Measurements from ENCODE around the gene ROR1. TPM values are rescaled to one million over a fixed set of nuclear protein-coding genes. Genes with fewer than 3 reads are reported as not detected.

The ROR1 gene
- total RNA-seq, 2 experiments from 2014 or later: not detected

GRCh38 chr1:63902844-63903589 is 129.2 kb downstream of the ROR1 start:
- Mint-ChIP-seq H3K27me3 (ENCODE audit: low read depth) (peaks cover 6% of the 10 kb centered on the region), H3K4me1 (ENCODE audit: low read depth) (no peaks in the 10 kb centered on the region), H3K9me3 (ENCODE audit: insufficient read depth) (no peaks in the 10 kb centered on the region), H3K27ac (no peak overlapping the region), H3K36me3 (ENCODE audit: low read depth) (no peaks in the 10 kb centered on the region), H3K4me3 (no peak overlapping the region)
- ChIA-PET CTCF (interaction anchor here (0.7 to 1.5 kb wide), 2 partner anchors 211 to 234 kb away, joined by 3 to 4 read pairs; no protein-coding TSS in a partner anchor), POLR2A (no interaction called here)
- no peak for DNase-seq
- no peak for ATAC-seq

DNA sequence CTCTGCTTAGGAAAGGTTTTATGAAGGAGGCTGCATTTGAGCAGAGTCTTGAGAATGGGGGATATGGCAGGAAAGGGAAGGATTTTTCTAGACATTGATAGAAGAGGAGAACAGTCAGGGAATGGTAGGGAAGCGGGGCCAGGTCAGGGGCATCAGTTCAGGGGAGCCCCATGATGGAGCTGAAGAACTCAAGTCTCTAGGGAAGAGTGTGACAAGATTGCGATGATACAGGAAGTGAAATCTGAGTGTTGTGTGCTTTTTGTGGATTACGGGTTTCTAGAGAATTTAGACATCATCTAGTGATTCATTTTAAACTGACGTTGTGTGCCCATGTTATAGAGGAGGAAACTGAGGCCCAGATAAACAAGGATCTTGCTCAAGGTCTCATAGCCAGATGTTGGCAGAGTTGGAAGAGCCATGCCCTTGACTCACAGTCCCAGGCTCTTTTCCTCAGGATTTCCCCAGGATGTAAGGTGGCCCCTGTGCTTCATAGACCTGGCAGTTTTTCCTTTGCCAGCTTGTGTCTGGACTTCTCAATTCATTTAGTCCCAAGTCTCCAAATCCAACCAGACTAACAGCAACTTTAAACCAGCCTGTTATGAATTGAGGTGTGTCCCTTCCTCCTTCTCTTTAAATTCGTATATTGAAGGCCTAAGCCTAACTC is 130.3 kb downstream of the ROR1 start:
- no peak for DNase-seq
- Mint-ChIP-seq H3K4me3 (no peak overlapping the region), H3K27me3 (ENCODE audit: low read depth) (peaks cover 6% of the 10 kb centered on the region), H3K27ac (no peak overlapping the region), H3K9me3 (ENCODE audit: insufficient read depth) (no peaks in the 10 kb centered on the region), H3K4me1 (ENCODE audit: low read depth) (no peaks in the 10 kb centered on the region), H3K36me3 (ENCODE audit: low read depth) (no peaks in the 10 kb centered on the region)
- ATAC-seq: no peak
- ChIA-PET POLR2A (no interaction called here), CTCF (no interaction called here)

DNA sequence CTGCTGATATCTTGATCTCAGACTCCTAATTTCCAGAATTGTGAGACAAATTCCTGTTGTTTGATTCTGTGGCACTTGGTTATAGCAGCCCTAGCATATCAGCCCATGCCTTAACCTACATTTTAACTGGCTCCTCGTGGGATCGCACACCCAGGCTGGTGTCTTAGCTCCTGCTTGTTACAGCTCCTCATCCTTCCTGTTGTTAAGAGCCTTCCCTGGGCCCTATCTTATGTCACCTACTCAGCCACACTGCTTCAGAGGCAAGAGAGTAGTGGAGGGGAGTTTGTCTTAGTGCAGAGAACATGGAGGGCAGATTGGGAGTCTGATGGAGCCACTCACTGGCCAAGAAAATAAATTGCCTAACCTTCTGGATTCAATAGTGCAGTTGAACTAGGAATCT is 131.0 kb downstream of the ROR1 start:
- ATAC-seq: no peak
- no peaks in the 10 kb centered on the region for H3K9me3 Mint-ChIP-seq (ENCODE audit: insufficient read depth)
- no peaks in the 10 kb centered on the region for H3K36me3 Mint-ChIP-seq (ENCODE audit: low read depth)
- H3K4me3 Mint-ChIP-seq: no peak overlapping the region
- ChIA-PET CTCF (no interaction called here), POLR2A (no interaction called here)
- no peaks in the 10 kb centered on the region for H3K4me1 Mint-ChIP-seq (ENCODE audit: low read depth)
- no peak for DNase-seq
- peaks cover 6% of the 10 kb centered on the region for H3K27me3 Mint-ChIP-seq (ENCODE audit: low read depth)
- H3K27ac Mint-ChIP-seq: no peak overlapping the region

DNA sequence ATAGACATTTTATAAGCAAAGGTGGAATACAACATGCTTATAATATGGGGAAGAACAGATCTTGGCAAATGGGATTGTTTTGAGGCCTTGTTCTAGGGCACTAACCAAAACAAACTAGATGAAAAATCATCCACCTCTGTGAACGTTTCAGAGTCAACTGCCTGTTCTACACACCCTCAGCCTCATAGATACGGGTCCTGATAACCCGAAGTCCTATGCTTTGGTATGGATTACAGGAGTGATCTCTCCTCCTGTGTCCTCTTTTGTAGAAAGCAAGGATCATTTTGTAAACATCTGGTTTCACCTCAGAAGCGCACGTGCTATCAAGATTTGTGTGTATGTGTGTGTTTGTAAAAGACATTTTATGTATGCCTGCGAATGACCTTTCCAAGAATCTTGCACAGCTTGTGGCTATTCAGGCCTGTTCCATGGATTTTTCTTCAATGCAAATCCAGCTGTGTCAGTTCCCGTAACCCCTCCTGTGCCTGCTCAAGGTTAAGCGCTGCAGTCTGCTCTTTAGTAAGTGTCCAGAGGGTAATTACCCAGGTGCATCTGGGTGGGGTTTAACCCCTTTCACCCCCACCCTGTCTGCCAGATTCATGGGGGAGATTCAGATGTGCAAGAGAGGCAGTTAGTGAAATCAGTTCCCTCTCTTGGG is 132.4 kb downstream of the ROR1 start:
- DNase-seq (no peak), ATAC-seq (no peak)
- Mint-ChIP-seq H3K4me3 (no peak overlapping the region), H3K4me1 (ENCODE audit: low read depth) (no peaks in the 10 kb centered on the region), H3K27me3 (ENCODE audit: low read depth) (peaks cover 6% of the 10 kb centered on the region), H3K27ac (no peak overlapping the region), H3K36me3 (ENCODE audit: low read depth) (no peaks in the 10 kb centered on the region), H3K9me3 (ENCODE audit: insufficient read depth) (no peaks in the 10 kb centered on the region)
- ChIA-PET POLR2A (interaction anchor here (0.6 kb wide), 1 partner anchor 1707 kb away, joined by 4 read pairs; no protein-coding TSS in a partner anchor), CTCF (interaction anchor here (1.1 kb wide), 1 partner anchor 214 kb away, joined by 3 read pairs; no protein-coding TSS in a partner anchor)

GRCh38 chr1:63907051-63907450 is 133.2 kb downstream of the ROR1 start:
- no peak overlapping the region for H3K4me3 Mint-ChIP-seq
- POLR2A ChIA-PET: no interaction called here
- H3K27ac Mint-ChIP-seq: no peak overlapping the region
- no peaks in the 10 kb centered on the region for H3K9me3 Mint-ChIP-seq (ENCODE audit: insufficient read depth)
- ATAC-seq (no peak), DNase-seq (no peak)
- H3K27me3 Mint-ChIP-seq (ENCODE audit: low read depth): peaks cover 6% of the 10 kb centered on the region
- H3K36me3 Mint-ChIP-seq (ENCODE audit: low read depth): no peaks in the 10 kb centered on the region
- H3K4me1 Mint-ChIP-seq (ENCODE audit: low read depth): no peaks in the 10 kb centered on the region
- CTCF ChIA-PET: no interaction called here

GRCh38 chr1:63908016-63908415 is 134.2 kb downstream of the ROR1 start:
- peaks cover 12% of the 10 kb centered on the region for H3K27me3 Mint-ChIP-seq (ENCODE audit: low read depth)
- H3K36me3 Mint-ChIP-seq (ENCODE audit: low read depth): no peaks in the 10 kb centered on the region
- no peaks in the 10 kb centered on the region for H3K9me3 Mint-ChIP-seq (ENCODE audit: insufficient read depth)
- ATAC-seq (no peak), DNase-seq (no peak)
- ChIA-PET CTCF (interaction anchor here (1.2 kb wide), 1 partner anchor 216 kb away, joined by 3 read pairs; no protein-coding TSS in a partner anchor), POLR2A (no interaction called here)
- H3K4me3 Mint-ChIP-seq: no peak overlapping the region
- H3K27ac Mint-ChIP-seq: no peak overlapping the region
- no peaks in the 10 kb centered on the region for H3K4me1 Mint-ChIP-seq (ENCODE audit: low read depth)

- no peaks in the 10 kb centered on the region for H3K9me3 Mint-ChIP-seq (ENCODE audit: insufficient read depth)
- no peak overlapping the region for H3K27ac Mint-ChIP-seq
- ATAC-seq (no peak), DNase-seq (no peak)
- no peaks in the 10 kb centered on the region for H3K36me3 Mint-ChIP-seq (ENCODE audit: low read depth)
- POLR2A ChIA-PET: no interaction called here
- CTCF ChIA-PET: no interaction called here
- no peaks in the 10 kb centered on the region for H3K4me1 Mint-ChIP-seq (ENCODE audit: low read depth)
- H3K27me3 Mint-ChIP-seq (ENCODE audit: low read depth): peaks cover 7% of the 10 kb centered on the region
- H3K4me3 Mint-ChIP-seq: no peak overlapping the region
These were observed 135.7 kb downstream of the ROR1 start for GRCh38 chr1:63909526-63909925.

DNA sequence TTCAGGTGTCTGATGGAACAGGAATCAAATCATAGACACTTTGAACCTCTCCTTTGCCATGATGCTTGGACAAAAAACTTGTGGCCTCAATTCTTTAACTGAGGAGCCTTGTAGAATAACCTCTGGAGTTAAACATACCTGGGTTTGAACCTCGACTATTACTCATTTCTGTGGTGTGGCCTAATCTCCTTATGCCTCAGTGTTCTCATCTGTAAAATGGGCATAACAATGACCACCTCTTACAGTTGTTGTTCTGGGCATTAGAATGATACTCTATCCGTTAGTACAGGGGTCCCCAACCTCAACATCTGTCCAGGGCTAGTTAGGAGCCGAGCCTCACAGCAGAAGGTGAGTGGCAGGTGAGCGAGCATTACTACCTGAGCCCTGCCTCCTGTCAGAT is 137.2 kb downstream of the ROR1 start:
- POLR2A ChIA-PET: no interaction called here
- H3K27ac Mint-ChIP-seq: no peak overlapping the region
- DNase-seq (no peak), ATAC-seq (no peak)
- CTCF ChIA-PET: no interaction called here
- no peaks in the 10 kb centered on the region for H3K36me3 Mint-ChIP-seq (ENCODE audit: low read depth)
- no peak overlapping the region for H3K4me3 Mint-ChIP-seq
- H3K9me3 Mint-ChIP-seq (ENCODE audit: insufficient read depth): no peaks in the 10 kb centered on the region
- peaks cover 7% of the 10 kb centered on the region for H3K27me3 Mint-ChIP-seq (ENCODE audit: low read depth)
- no peaks in the 10 kb centered on the region for H3K4me1 Mint-ChIP-seq (ENCODE audit: low read depth)

GRCh38 chr1:63912643-63913042 is 138.8 kb downstream of the ROR1 start:
- ChIA-PET CTCF (interaction anchor here (0.5 kb wide), 1 partner anchor 330 kb away, joined by 3 read pairs; no protein-coding TSS in a partner anchor), POLR2A (no interaction called here)
- Mint-ChIP-seq H3K4me3 (no peak overlapping the region), H3K4me1 (ENCODE audit: low read depth) (no peaks in the 10 kb centered on the region), H3K9me3 (ENCODE audit: insufficient read depth) (no peaks in the 10 kb centered on the region), H3K36me3 (ENCODE audit: low read depth) (no peaks in the 10 kb centered on the region), H3K27ac (no peak overlapping the region), H3K27me3 (ENCODE audit: low read depth) (peaks cover 7% of the 10 kb centered on the region)
- ATAC-seq (no peak), DNase-seq (no peak)

GRCh38 chr1:63913533-63913932 is 139.7 kb downstream of the ROR1 start:
- Mint-ChIP-seq H3K36me3 (ENCODE audit: low read depth) (no peaks in the 10 kb centered on the region), H3K4me1 (ENCODE audit: low read depth) (no peaks in the 10 kb centered on the region), H3K27me3 (ENCODE audit: low read depth) (peaks cover 7% of the 10 kb centered on the region), H3K4me3 (no peak overlapping the region), H3K27ac (no peak overlapping the region), H3K9me3 (ENCODE audit: insufficient read depth) (no peaks in the 10 kb centered on the region)
- DNase-seq: no peak
- CTCF ChIA-PET: no interaction called here
- ATAC-seq: no peak
- POLR2A ChIA-PET: no interaction called here

DNA sequence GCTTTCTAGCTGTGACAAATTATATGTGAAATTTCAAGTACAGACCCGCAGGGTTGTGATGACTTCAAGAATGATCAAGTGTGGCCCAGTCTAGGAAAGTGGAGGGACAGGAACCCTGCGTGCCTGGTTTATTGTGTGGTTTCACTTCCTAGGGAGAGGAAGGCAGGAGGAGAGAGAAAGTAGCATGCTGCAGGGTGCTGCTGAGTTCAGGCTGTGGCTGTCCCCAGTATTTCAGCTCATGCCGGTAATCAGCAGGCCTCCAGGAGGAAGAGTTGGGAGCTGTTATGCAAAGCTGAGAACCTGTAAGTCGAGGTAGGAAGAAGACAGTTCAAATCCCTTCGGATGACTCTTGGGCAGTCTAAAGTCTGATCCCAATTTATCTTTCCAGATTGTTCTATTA is 140.4 kb downstream of the ROR1 start:
- POLR2A ChIA-PET: no interaction called here
- DNase-seq (no peak), ATAC-seq (no peak)
- H3K4me1 Mint-ChIP-seq (ENCODE audit: low read depth): no peaks in the 10 kb centered on the region
- H3K4me3 Mint-ChIP-seq: no peak overlapping the region
- H3K27ac Mint-ChIP-seq: no peak overlapping the region
- H3K9me3 Mint-ChIP-seq (ENCODE audit: insufficient read depth): no peaks in the 10 kb centered on the region
- peaks cover 7% of the 10 kb centered on the region for H3K27me3 Mint-ChIP-seq (ENCODE audit: low read depth)
- CTCF ChIA-PET: no interaction called here
- H3K36me3 Mint-ChIP-seq (ENCODE audit: low read depth): no peaks in the 10 kb centered on the region

DNA sequence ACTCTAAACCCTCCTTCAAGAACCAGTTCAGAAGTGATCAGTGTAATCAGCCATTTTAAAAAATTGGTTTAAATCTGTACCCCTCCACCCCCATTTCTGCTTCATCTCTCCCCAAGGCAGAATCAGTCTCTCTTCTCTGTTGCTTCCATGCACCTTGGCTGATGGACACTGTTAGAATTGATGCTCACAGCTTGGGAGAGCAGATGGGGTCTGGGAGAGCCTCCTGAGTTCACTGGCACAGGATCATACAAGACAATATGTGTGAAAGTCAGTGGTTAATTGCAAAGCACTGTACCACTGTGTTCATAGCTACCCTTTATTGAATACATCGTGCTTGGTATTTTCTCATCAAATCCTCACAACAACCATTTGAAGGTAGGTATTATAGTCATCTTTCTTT is 140.9 kb downstream of the ROR1 start:
- ChIA-PET CTCF (no interaction called here), POLR2A (no interaction called here)
- H3K4me3 Mint-ChIP-seq: no peak overlapping the region
- no peaks in the 10 kb centered on the region for H3K9me3 Mint-ChIP-seq (ENCODE audit: insufficient read depth)
- no peaks in the 10 kb centered on the region for H3K36me3 Mint-ChIP-seq (ENCODE audit: low read depth)
- ATAC-seq (no peak), DNase-seq (no peak)
- no peak overlapping the region for H3K27ac Mint-ChIP-seq
- peaks cover 7% of the 10 kb centered on the region for H3K27me3 Mint-ChIP-seq (ENCODE audit: low read depth)
- H3K4me1 Mint-ChIP-seq (ENCODE audit: low read depth): no peaks in the 10 kb centered on the region

All from activated CD8-positive, alpha-beta T cell treated with anti-CD3 and anti-CD28 coated beads, Interleukin-2, amount 10 ng/mL, durations not matched to agents 7 days and 5 days (primary cell).